H9 (cell line): Measurements from ENCODE around the gene SIX1. TPM values are rescaled to one million over a fixed set of nuclear protein-coding genes. Genes with fewer than 3 reads are reported as not detected.

Source experiments
- DNase-seq: peaks from one replicate; pipeline ENCODE4 v3.0.0-alpha.2; 2017
- H2AFZ ChIP-seq: one replicate; pipeline ENCODE4 v1.6.1; 2013; ENCODE audit warnings: mild to moderate bottlenecking, low read length, control low read depth, moderate library complexity
- H2AK5ac ChIP-seq: 2 replicates; pipeline ENCODE4 v1.6.1; 2013; ENCODE audit warnings: low read length, control low read depth, mixed read lengths; ENCODE audit not compliant: insufficient read length
- H2BK120ac ChIP-seq: one replicate; pipeline ENCODE4 v1.6.1; 2013; ENCODE audit warnings: low read depth, mild to moderate bottlenecking, low read length, control low read depth, inconsistent platforms; ENCODE audit not compliant: poor library complexity, severe bottlenecking
- H2BK12ac ChIP-seq: 2 replicates; pipeline ENCODE4 v1.6.1; 2013; ENCODE audit warnings: low read length, control low read depth, mixed read lengths, low read depth; ENCODE audit not compliant: insufficient read length
- H2BK15ac ChIP-seq: 2 replicates; pipeline ENCODE4 v1.6.1; 2013; ENCODE audit warnings: low read depth, low read length, control low read depth
- H2BK20ac ChIP-seq: one replicate; pipeline ENCODE4 v1.6.1; 2013; ENCODE audit warnings: low read depth, mild to moderate bottlenecking, low read length, control low read depth, inconsistent platforms; ENCODE audit not compliant: poor library complexity, severe bottlenecking
- H2BK5ac ChIP-seq: 2 replicates; pipeline ENCODE4 v1.6.1; 2013; ENCODE audit warnings: low read length, control low read depth, mixed read lengths; ENCODE audit not compliant: insufficient read length
- H3K14ac ChIP-seq: 2 replicates; pipeline ENCODE4 v1.6.1; 2013; ENCODE audit warnings: low read length, control low read depth; ENCODE audit not compliant: insufficient read depth
- H3K18ac ChIP-seq: 2 replicates; pipeline ENCODE4 v1.6.1; 2013; ENCODE audit warnings: low read depth, mild to moderate bottlenecking, mixed read lengths, low read length, control low read depth; ENCODE audit not compliant: insufficient read length
- H3K23ac ChIP-seq: 2 replicates; pipeline ENCODE4 v1.6.1; 2013; ENCODE audit warnings: low read length, control low read depth, mixed read lengths, low read depth; ENCODE audit not compliant: insufficient read length
- H3K23me2 ChIP-seq: 2 replicates; pipeline ENCODE4 v1.6.1; 2013; ENCODE audit warnings: low read depth, mild to moderate bottlenecking, mixed read lengths, low read length, control low read depth; ENCODE audit not compliant: insufficient read length, poor library complexity, severe bottlenecking
- H3K27ac ChIP-seq: 2 replicates; pipeline ENCODE4 v1.5.1; 2013; ENCODE audit warnings: low read length, control low read depth, mixed read lengths, low read depth; ENCODE audit not compliant: insufficient read length
- H3K27me3 ChIP-seq: 2 replicates; pipeline ENCODE4 v1.6.1; 2013; ENCODE audit warnings: low read length, control low read depth, inconsistent platforms; ENCODE audit not compliant: insufficient read depth
- H3K4ac ChIP-seq: 2 replicates; pipeline ENCODE4 v1.6.1; 2013; ENCODE audit warnings: low read depth, mild to moderate bottlenecking, control low read depth, inconsistent platforms, low read length, moderate library complexity
- H3K4me1 ChIP-seq: 2 replicates; pipeline ENCODE4 v1.6.1; 2013; ENCODE audit warnings: low read length, control low read depth, inconsistent platforms; ENCODE audit not compliant: insufficient read depth
- H3K4me2 ChIP-seq: 2 replicates; pipeline ENCODE4 v1.6.1; 2013; ENCODE audit warnings: low read length, control low read depth, mixed read lengths; ENCODE audit not compliant: insufficient read length, insufficient read depth
- H3K56ac ChIP-seq: 2 replicates; pipeline ENCODE4 v1.6.1; 2013; ENCODE audit warnings: low read depth, mild to moderate bottlenecking, mixed read lengths, low read length, control low read depth; ENCODE audit not compliant: insufficient read length
- H3K79me1 ChIP-seq: 2 replicates; pipeline ENCODE4 v1.6.1; 2013; ENCODE audit warnings: low read depth, mild to moderate bottlenecking, moderate library complexity, low read length, control low read depth, inconsistent platforms; ENCODE audit not compliant: insufficient read depth, poor library complexity, severe bottlenecking
- H3K79me2 ChIP-seq: 2 replicates; pipeline ENCODE4 v1.6.1; 2013; ENCODE audit warnings: low read length, control low read depth, inconsistent platforms; ENCODE audit not compliant: insufficient read depth
- H3K9ac ChIP-seq: 2 replicates; pipeline ENCODE4 v1.6.1; 2013; ENCODE audit warnings: low read length, control low read depth, mixed read lengths; ENCODE audit not compliant: insufficient read length; ENCODE audit errors: extremely low read depth
- H3K9me3 ChIP-seq: one replicate; pipeline ENCODE4 v1.6.1; 2013; ENCODE audit warnings: low read depth, low read length, inconsistent platforms; ENCODE audit not compliant: control insufficient read depth
- H3T11ph ChIP-seq: one replicate; pipeline ENCODE4 v1.6.1; 2013; ENCODE audit warnings: mild to moderate bottlenecking, low read length, control low read depth, inconsistent platforms
- H4K20me1 ChIP-seq: one replicate; pipeline ENCODE4 v1.6.1; 2013; ENCODE audit not compliant: control insufficient read depth, insufficient read length, insufficient read depth
- H4K5ac ChIP-seq: 2 replicates; pipeline ENCODE4 v1.6.1; 2013; ENCODE audit warnings: low read depth, mild to moderate bottlenecking, mixed read lengths, low read length, control low read depth; ENCODE audit not compliant: insufficient read length
- H4K8ac ChIP-seq: replicated peaks from 2 replicates; pipeline ENCODE4 v1.6.1; 2013; ENCODE audit warnings: low read length, control low read depth, mixed read lengths, low read depth; ENCODE audit not compliant: insufficient read length
- H4K91ac ChIP-seq: 2 replicates; pipeline ENCODE4 v1.6.1; 2013; ENCODE audit warnings: low read depth, mild to moderate bottlenecking, moderate library complexity, mixed read lengths, low read length, control low read depth; ENCODE audit not compliant: insufficient read length
- H3K27ac Mint-ChIP-seq, 3 experiments: 2 replicates in 2 of 3; 3 replicates in 1 of 3; pipeline ENCODE4 v1.8.0; 2020 to 2021; ENCODE audit warnings: mixed read lengths in 3 of 3, mild to moderate bottlenecking in 1 of 3, moderate library complexity in 1 of 3
- H3K27me3 Mint-ChIP-seq: 2 replicates; pipeline ENCODE4 v1.8.0; 2021; ENCODE audit warnings: low read depth, mild to moderate bottlenecking, moderate library complexity, mixed read lengths
- H3K36me3 Mint-ChIP-seq, 3 experiments: 2 replicates in 2 of 3; 3 replicates in 1 of 3; pipeline ENCODE4 v1.8.0; 2020 to 2021; ENCODE audit warnings: low read depth in 3 of 3, mixed read lengths in 3 of 3; ENCODE audit not compliant: insufficient read depth in 1 of 3
- H3K4me1 Mint-ChIP-seq, 2 experiments: 2 replicates each; pipeline ENCODE4 v1.8.0; 2020; ENCODE audit warnings: mixed read lengths in 2 of 2
- H3K4me3 Mint-ChIP-seq, 2 experiments: 2 replicates in 1 of 2; 3 replicates in 1 of 2; pipeline ENCODE4 v1.8.0; 2020 to 2021; ENCODE audit warnings: mild to moderate bottlenecking in 2 of 2, mixed read lengths in 2 of 2, moderate library complexity in 1 of 2
- H3K9me3 Mint-ChIP-seq, 2 experiments: 2 replicates in 1 of 2; 3 replicates in 1 of 2; pipeline ENCODE4 v1.8.0; 2020; ENCODE audit warnings: mild to moderate bottlenecking in 2 of 2, mixed read lengths in 2 of 2, moderate library complexity in 1 of 2
- WGBS: extraction: QIAGEN DNeasy Blood & Tissue Kit; methylation state at CpG from one replicate; pipeline ENCODE4 v1.1.7; 2013; ENCODE audit warnings: missing lambda C conversion rate, low lambda C conversion rate, mixed read lengths; ENCODE audit not compliant: insufficient read length; ENCODE audit errors: extremely low coverage; 5-methylcytosine and 5-hydroxymethylcytosine counted together
- total RNA-seq: library from RNA; stranded (reverse); gene quantifications from 2 replicates; pipeline ENCODE4 v1.2.1, GENCODE V29; 2021
- TF ChIP-seq, protein P1 (sequence below): fragments of 200-600 bp; sonication (generic); conservative IDR thresholded peaks from 3 replicates; pipeline ENCODE4 v1.8.0; 2021; ENCODE audit warnings: antibody characterized with exemption, mild to moderate bottlenecking

SIX1 gene
- total RNA-seq, 1 experiment from 2014 or later, result 0.17 TPM

DNA sequence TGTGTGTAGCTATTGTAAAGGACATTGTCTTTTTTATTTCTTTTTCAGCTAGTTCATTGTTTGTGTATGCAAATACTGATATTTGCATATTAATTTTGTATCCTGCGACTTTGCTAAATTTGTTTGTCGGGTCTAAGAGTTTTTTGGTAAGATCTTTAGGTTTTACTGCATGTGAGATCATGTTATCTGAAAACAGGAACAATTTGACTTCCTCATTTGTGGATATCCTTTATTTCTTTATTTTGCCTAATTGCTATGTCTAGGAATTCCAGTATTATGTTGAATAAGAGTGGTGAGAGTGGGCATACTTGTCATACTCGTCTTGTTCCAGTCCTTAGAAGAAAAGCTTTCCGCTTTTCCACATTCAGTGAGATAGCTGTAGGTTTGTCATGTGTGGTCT, 46.0 kb upstream of the SIX1 start:
- Histone ChIP-seq H3K14ac (no peak overlapping the region), H4K5ac (no peak overlapping the region), H3T11ph (no peak overlapping the region), H4K8ac (no peak overlapping the region), H3K79me2 (no peaks in the 10 kb centered on the region), H3K56ac (no peak overlapping the region), H3K18ac (no peak overlapping the region), H2BK120ac (no peak overlapping the region), H3K23ac (no peak overlapping the region), H3K4me2 (no peak overlapping the region), H2BK20ac (no peak overlapping the region), H3K4ac (no peak overlapping the region), H3K4me1 (no peaks in the 10 kb centered on the region), H3K27me3 (no peaks in the 10 kb centered on the region), H3K9me3 (no peaks in the 10 kb centered on the region), H2AFZ (no peak overlapping the region), H3K79me1 (no peaks in the 10 kb centered on the region), H2BK15ac (no peak overlapping the region), H3K9ac (no peak overlapping the region), H3K23me2 (no peaks in the 10 kb centered on the region), H4K20me1 (no peaks in the 10 kb centered on the region), H4K91ac (no peak overlapping the region), H3K27ac (no peak overlapping the region), H2AK5ac (no peak overlapping the region), H2BK12ac (no peak overlapping the region), H2BK5ac (no peak overlapping the region)
- peaks cover 7 to 11% of the 10 kb centered on the region in 2 experiments for H3K9me3 Mint-ChIP-seq
- no peaks in the 10 kb centered on the region for H3K27me3 Mint-ChIP-seq
- peaks cover 0 to 6% (median 0%) of the 10 kb centered on the region in 3 experiments; a peak in 4 of 7 replicates for H3K36me3 Mint-ChIP-seq
- no peak overlapping the region for H3K4me3 Mint-ChIP-seq
- peaks cover 4 to 5% of the 10 kb centered on the region in 2 experiments; a peak in 3 of 4 replicates for H3K4me1 Mint-ChIP-seq
- TF ChIP-seq, protein P1, sequence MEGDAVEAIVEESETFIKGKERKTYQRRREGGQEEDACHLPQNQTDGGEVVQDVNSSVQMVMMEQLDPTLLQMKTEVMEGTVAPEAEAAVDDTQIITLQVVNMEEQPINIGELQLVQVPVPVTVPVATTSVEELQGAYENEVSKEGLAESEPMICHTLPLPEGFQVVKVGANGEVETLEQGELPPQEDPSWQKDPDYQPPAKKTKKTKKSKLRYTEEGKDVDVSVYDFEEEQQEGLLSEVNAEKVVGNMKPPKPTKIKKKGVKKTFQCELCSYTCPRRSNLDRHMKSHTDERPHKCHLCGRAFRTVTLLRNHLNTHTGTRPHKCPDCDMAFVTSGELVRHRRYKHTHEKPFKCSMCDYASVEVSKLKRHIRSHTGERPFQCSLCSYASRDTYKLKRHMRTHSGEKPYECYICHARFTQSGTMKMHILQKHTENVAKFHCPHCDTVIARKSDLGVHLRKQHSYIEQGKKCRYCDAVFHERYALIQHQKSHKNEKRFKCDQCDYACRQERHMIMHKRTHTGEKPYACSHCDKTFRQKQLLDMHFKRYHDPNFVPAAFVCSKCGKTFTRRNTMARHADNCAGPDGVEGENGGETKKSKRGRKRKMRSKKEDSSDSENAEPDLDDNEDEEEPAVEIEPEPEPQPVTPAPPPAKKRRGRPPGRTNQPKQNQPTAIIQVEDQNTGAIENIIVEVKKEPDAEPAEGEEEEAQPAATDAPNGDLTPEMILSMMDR, result no peak
- no peak for DNase-seq
- no CpG with 5 or more reads among the region's 4 CpGs for WGBS
- no peak overlapping the region for H3K27ac Mint-ChIP-seq
